Stomach (tissue), 9 donors: ENCODE results near the gene MAP3K1. TPM values are rescaled to one million over a fixed set of nuclear protein-coding genes. Genes with fewer than 3 reads are reported as not detected.

Source experiments
- DNase-seq, 2 donors: peaks; one replicate each; pipeline versions ENCODE4 v3.0.0 to v3.0.0-alpha.2; 2013 to 2019
- H3K27ac ChIP-seq, 5 donors: fragments of 200-600 bp in 4 of 5; sonication (generic) in 4 of 5; one replicate each; pipeline ENCODE4 v1.5.1; 2013 to 2019; ENCODE audit warnings: mild to moderate bottlenecking in 1 of 5, moderate library complexity in 1 of 5
- H3K27me3 ChIP-seq, 3 donors: fragments of 200-600 bp; sonication (generic); one replicate each; pipeline ENCODE4 v1.5.1; 2017 to 2019; ENCODE audit warnings: mixed run types in 1 of 3
- H3K36me3 ChIP-seq, 4 donors: fragments of 200-600 bp; sonication (generic); 1 replicate in 3 of 4; 2 replicates in 1 of 4; pipeline ENCODE4 v1.5.1; 2016 to 2019
- H3K4me1 ChIP-seq, 4 donors: fragments of 200-600 bp; sonication (generic); one replicate each; pipeline ENCODE4 v1.5.1; 2016 to 2019
- H3K4me3 ChIP-seq, 4 donors: fragments of 200-600 bp; sonication (generic) in 3 of 4; one replicate each; pipeline ENCODE4 v1.5.1; 2016 to 2019; ENCODE audit warnings: mild to moderate bottlenecking in 1 of 4
- H3K9me3 ChIP-seq, 4 donors: fragments of 200-600 bp; sonication (generic); one replicate each; pipeline ENCODE4 v1.5.1; 2016 to 2019
- CTCF ChIP-seq, 7 experiments: fragments of 450-650 bp in 4 of 7; fragments of 200-600 bp in 3 of 7; sonication (generic) in 3 of 7; IDR thresholded peaks; one replicate each; pipeline ENCODE4 v1.5.1; 2016 to 2019; ENCODE audit warnings: antibody characterized with exemption in 7 of 7, control low read depth in 2 of 7, mild to moderate bottlenecking in 1 of 7
- EP300 ChIP-seq: sonication (generic); formaldehyde crosslinking; IDR thresholded peaks from one replicate; pipeline ENCODE4 v1.6.1; 2017; ENCODE audit warnings: antibody characterized with exemption
- POLR2A ChIP-seq, 4 donors: fragments of 450-650 bp; IDR thresholded peaks; one replicate each; pipeline ENCODE4 v1.6.1; 2016; ENCODE audit warnings: antibody characterized with exemption in 4 of 4, control low read depth in 2 of 4, mild to moderate bottlenecking in 1 of 4, moderate library complexity in 1 of 4
- POLR2AphosphoS5 ChIP-seq, 3 donors: sonication (generic); formaldehyde crosslinking; IDR thresholded peaks; one replicate each; pipeline ENCODE4 v1.6.1; 2016; ENCODE audit warnings: antibody characterized with exemption in 3 of 3
- WGBS, 5 donors: extraction: QIAGEN DNeasy Blood & Tissue Kit in 3 of 5; methylation state at CpG; one replicate each; pipeline versions ENCODE4 v1.1.5 to v1.1.7; 2013 to 2018; 5-methylcytosine and 5-hydroxymethylcytosine counted together
- intact Hi-C: fragments of 100-400 bp; cut with DNase I; formaldehyde crosslinking; loops from one replicate; pipeline ENCODE4 v1.15.1; 2023; ENCODE audit warnings: low total_unique reads
- polyA plus RNA-seq, 3 donors: library from polyadenylated mRNA; stranded (reverse); fragments of 200-250 nt; gene quantifications; one replicate each; pipeline ENCODE4 v1.2.3, GENCODE V29; 2013
- total RNA-seq, 5 donors: library from RNA; depleted of rRNA; stranded (reverse); fragments of >200 nt; gene quantifications; one replicate each; pipeline versions ENCODE4 v1.1.0 to v1.2.3, GENCODE V29; 2014 to 2016
- donor health status: healthy with polysubstance abuse.
- donor health status: Bipolar disorder and iron deficiency.
- donor health status: healthy.

Gene MAP3K1
- total and polyA plus RNA-seq, 8 donors, result 3.8 to 30.7 (median 7.7) TPM

GRCh38 chr5:56858777-56859442 lies 43.6 kb downstream of the MAP3K1 start:
- Histone ChIP-seq H3K27ac (peak overlapping the region in 1 of 5 donors; percentile 1), H3K4me1 (peaks cover 7 to 39% (median 22%) of the 10 kb centered on the region in 4 donors), H3K36me3 (peaks cover 0 to 45% (median 40%) of the 10 kb centered on the region in 4 donors), H3K4me3 (no peak overlapping the region), H3K9me3 (no peaks in the 10 kb centered on the region), H3K27me3 (no peaks in the 10 kb centered on the region)
- intact Hi-C loops, result no loop called here
- whole genome bisulfite sequencing, 5 donors, result 55 to 72% (median 70%) methylated on average over 2 of the region's 2 CpGs
- TF ChIP-seq POLR2AphosphoS5 (IDR thresholded peaks at IDR 0.05), result no peak
- TF ChIP-seq CTCF (IDR thresholded peaks at IDR 0.05), result no peak
- TF ChIP-seq EP300, result no peak
- no peak for TF ChIP-seq POLR2A (IDR thresholded peaks at IDR 0.05)
- no peak for DNase-seq

GRCh38 chr5:56861893-56862485 lies 46.6 kb downstream of the MAP3K1 start:
- Histone ChIP-seq H3K27ac (no peak overlapping the region), H3K4me1 (peaks cover 0 to 11% (median 4%) of the 10 kb centered on the region in 4 donors), H3K36me3 (peaks cover 0 to 67% (median 62%) of the 10 kb centered on the region in 4 donors), H3K9me3 (no peaks in the 10 kb centered on the region), H3K4me3 (no peak overlapping the region), H3K27me3 (no peaks in the 10 kb centered on the region)
- no peak for TF ChIP-seq POLR2A (IDR thresholded peaks at IDR 0.05)
- TF ChIP-seq EP300, result no peak
- TF ChIP-seq POLR2AphosphoS5 (IDR thresholded peaks at IDR 0.05), result no peak
- TF ChIP-seq CTCF (IDR thresholded peaks at IDR 0.05), result no peak
- WGBS, 5 donors, result 89 to 91% (median 90%) methylated on average over 4 of the region's 4 CpGs
- intact Hi-C loops, result no loop called here
- no peak for DNase-seq

GRCh38 chr5:56862909-56863308 lies 47.6 kb downstream of the MAP3K1 start:
- no peaks in the 10 kb centered on the region for H3K27me3 ChIP-seq
- H3K36me3 ChIP-seq, result peaks cover 0 to 70% (median 60%) of the 10 kb centered on the region in 4 donors
- intact Hi-C loops, result no loop called here
- H3K4me1 ChIP-seq, result peaks cover 0 to 10% (median 4%) of the 10 kb centered on the region in 4 donors
- DNase-seq, result no peak
- no peak overlapping the region for H3K4me3 ChIP-seq
- 79 to 99% (median 95%) methylated on average over 3 of the region's 3 CpGs for WGBS, 5 donors
- no peak overlapping the region for H3K27ac ChIP-seq
- TF ChIP-seq CTCF (IDR thresholded peaks at IDR 0.05) (no peak), EP300 (no peak), POLR2AphosphoS5 (IDR thresholded peaks at IDR 0.05) (no peak)
- no peaks in the 10 kb centered on the region for H3K9me3 ChIP-seq

- DNase-seq, result no peak
- Histone ChIP-seq H3K27me3 (no peaks in the 10 kb centered on the region), H3K36me3 (peaks cover 17 to 85% (median 69%) of the 10 kb centered on the region in 4 donors), H3K4me1 (no peaks in the 10 kb centered on the region), H3K4me3 (no peak overlapping the region), H3K27ac (no peak overlapping the region), H3K9me3 (no peaks in the 10 kb centered on the region)
- TF ChIP-seq CTCF (IDR thresholded peaks at IDR 0.05) (no peak), POLR2AphosphoS5 (IDR thresholded peaks at IDR 0.05) (no peak), POLR2A (IDR thresholded peaks at IDR 0.05) (no peak), EP300 (no peak)
- intact Hi-C loops, result no loop called here
- 79 to 93% (median 88%) methylated on average over 2 of the region's 2 CpGs for WGBS, 5 donors
These were observed 56.4 kb downstream of the MAP3K1 start for GRCh38 chr5:56871777-56872176.
